DMS 273 (cell line): ENCODE results near the gene RPS4Y1.
"Not testable (repeated sequence)": the region's sequence is repeated elsewhere in the genome, so short reads cannot be mapped to it uniquely, and the experiment has no call there.

Source experiments
- DNase-seq: peaks from one replicate; lab custom pipeline; 2025; ENCODE audit not compliant: unreplicated experiment; lab: John Stamatoyannopoulos, UW

The RPS4Y1 gene

DNA sequence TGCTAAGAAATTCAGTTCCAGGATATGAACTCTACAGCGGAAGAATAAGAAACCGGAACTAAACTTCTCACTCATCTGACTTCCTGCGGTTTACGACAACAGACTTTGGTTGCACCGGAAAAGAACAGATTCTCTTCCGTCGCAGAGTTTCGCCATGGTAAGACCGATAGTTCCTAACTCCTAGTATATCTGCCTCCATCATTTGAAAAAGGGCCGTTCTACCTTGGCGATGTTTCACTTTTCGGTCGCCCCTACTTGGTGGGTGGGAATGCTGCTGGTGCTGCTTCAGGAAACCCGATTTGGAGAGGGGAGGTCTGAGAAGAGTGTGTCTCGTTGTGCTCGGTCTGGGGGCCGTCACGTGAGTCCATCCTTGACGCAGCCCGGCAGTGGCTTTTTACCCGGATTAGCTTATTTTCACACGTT lies at the start of gene RPS4Y1:
Gene RPS4Y1, plus strand, starts transcription at position 132 of the 423 bp plus-strand sequence. Its CDS starts 23 bp downstream, at position 155.
- no peak for DNase-seq

DNA sequence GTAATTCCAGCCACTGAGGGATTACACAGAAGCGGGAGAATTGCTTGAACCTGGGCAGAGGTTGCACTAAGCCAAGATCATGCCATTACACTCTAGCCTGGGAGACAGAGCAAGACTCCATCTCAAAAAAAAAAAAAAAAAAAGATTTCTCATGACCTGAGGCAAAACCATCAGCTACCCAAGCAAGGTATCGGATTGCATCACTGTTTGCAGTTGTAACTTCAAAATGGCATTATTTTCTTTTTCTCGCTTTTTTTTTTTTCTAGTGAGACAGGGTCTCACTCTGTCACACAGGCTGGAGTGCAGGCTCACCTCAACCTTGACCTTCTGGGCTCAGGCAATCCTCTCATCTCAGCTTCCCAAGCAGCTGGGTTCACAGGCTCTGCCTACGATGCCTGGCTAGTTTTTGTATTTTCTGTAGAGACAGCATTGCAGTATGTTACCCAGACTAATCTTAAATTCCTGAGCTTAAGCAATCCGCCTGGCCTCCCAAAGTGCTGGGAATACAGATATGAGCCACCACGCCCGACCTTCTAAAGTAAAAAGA lies 44.4 kb upstream of the RPS4Y1 start:
- DNase-seq = no peak

DNA sequence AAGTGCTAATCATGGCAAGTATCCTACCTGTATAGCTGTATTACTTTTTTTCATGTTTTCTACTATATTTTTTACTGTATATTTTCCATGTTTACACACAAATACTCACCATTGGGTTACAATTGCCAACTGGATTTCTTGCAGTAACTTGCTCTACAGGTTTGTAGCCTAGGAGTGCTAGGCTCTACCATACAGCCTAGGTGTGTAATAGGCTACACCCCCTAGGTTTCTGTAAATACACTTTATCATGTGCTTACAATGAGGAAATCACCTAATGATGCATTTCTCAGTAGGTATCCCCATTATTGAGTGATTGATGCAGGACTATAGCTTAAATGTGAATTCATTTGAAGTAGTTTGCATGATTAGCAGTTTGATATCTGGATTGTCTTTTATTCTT lies 43.4 kb upstream of the RPS4Y1 start:
- DNase-seq = no peak

DNA sequence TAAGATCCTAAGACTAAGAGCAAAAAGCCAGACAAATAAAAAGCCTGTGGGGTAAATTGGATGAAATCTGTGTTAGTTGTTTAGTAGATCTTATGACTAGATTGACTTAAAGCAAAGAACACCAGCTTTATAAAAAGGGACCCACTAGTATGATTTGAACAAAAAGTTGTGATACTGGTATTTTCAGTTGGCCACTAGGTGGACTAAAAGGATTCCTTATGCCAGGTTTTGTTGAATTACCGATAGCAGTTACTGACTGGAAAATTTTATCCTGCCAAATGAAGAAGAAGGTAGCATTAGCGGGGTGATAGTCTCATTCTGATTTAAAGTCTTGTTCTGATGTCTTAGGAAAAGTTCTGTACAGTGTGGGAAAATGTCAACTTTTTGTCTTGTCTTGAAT lies 41.2 kb upstream of the RPS4Y1 start:
- DNase-seq = no peak

- DNase-seq = not testable (repeated sequence)
Observed at GRCh38 chrY:2817146-2817896, 24.1 kb upstream of the RPS4Y1 start.

DNA sequence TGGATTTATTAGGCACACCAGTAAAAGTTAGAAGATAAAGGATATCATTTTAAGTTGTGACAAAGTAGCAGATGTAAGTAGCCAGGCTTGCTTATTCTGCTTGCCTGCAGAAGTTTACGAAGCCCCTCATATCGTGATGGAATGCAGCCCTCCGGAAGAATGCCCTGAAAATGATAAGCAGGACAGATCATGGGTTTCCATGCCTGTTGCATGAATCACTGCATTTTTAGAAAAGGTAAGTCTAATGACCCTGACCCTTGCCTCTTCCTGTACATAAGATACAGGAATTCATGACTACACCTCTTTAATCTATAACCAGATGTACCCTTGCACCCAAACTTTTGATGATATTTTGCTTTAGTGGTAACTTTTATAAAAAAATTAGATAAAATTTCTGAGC lies 16.9 kb upstream of the RPS4Y1 start:
- no peak for DNase-seq

GRCh38 chrY:2828497-2828896 lies 12.9 kb upstream of the RPS4Y1 start:
- no peak for DNase-seq

DNA sequence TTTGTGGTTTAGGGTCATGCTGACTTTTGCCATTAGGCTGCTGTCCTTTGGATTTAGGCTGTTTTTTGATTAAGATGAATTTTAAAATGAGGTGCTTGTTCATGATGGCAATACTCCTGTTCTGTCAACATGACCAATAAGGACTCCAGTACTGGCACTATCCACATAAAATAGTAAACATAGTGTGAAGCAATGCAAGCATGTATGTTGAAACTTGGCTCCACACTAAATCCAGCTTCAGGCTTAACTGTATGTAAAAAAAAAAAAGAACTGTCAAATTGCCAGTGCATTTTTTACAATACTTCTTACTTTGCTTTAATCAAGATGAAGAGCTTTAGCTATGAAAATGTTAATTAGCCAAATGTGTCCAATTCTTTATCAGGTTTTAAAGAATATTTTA lies 6.2 kb upstream of the RPS4Y1 start:
- DNase-seq = no peak

DNA sequence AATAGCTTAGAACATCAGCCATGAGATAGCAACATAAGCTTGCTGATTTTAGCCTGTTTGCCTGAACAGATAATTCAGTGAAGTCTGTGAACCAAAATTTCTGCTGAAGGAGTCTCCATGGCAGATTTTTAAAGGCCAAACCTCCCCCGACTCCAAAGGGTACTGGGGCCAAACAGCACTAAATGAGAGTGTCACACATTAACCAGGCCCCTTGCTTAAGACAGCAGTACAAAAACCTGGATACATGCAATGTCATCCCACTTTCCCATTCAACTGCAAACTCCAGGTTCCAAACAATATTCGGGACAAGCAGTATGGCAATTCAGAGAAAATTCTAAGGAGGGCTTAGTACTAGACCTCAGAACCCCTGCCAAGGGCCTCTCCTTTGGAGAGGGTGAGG lies 4.3 kb upstream of the RPS4Y1 start:
- DNase-seq = no peak

- no peak for DNase-seq
Observed at GRCh38 chrY:2837932-2838331, 3.5 kb upstream of the RPS4Y1 start.

DNA sequence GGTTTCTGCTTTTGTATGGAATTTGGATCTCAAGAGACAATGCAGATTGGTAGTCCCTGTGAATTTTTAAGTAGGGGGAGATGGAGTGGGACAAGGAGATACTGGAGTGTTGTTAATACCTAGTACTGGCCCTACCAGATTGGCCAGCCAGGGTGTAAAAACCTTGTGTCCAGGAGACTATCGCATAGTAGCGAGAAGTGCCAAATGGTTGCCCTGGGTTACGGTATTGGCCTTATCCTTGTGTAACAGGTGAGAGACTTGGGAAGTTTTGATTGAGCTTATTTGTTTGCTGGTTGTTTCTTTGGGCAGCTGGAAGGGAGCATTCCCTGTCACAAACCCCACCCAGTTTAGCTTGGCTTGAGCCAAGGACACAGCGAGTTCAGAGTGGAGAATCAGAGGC lies 5.4 kb downstream of the RPS4Y1 start:
- no peak for DNase-seq

- no peak for DNase-seq
Observed at GRCh38 chrY:2848384-2848783, 7.0 kb downstream of the RPS4Y1 start.

DNA sequence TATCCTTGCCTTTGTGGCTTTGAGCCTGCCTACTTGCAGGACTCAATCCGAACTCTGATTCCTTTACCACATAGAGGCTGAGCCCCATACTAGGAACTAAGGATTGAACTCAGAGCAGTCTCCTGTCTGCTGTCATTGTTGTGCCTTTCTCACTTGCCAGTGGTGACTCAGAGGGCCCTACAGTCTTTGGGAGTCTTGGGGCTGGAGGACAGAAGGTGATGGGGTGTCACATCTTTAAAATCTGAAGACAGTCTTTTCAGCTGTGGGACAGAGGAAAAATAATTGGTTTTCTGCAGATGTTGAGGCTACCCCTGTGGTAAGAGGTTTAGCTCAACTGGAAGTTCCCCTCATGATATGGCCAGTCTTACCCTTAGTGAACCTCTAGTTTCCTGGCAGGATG lies 8.0 kb downstream of the RPS4Y1 start:
- no peak for DNase-seq

DNA sequence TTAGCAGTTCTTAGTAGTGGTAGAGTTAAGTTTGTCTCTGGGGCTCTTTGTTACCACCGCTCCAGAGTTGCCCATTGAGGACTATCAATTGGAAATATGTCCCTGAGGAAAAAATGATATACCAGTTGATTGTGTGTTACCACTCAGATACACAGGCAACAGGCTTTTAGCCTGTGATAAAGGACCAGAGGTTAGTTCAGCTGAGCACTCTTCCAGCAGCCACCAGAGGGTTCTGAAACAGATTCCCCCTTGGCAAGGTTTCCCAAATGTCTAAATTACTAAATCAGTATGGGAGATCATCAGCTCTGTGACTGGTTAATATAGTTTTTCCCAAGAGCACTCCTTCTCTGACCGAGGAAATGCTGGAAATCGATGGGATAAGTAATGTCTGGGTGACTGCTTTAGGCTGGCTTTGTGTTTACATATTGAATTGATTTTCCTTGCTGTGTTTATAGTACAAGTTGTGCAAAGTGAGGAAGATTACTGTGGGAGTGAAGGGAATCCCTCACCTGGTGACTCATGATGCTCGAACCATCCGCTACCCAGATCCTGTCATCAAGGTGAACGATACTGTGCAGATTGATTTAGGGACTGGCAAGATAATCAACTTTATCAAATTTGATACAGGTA lies 12.9 kb downstream of the RPS4Y1 start:
- no peak for DNase-seq

DNA sequence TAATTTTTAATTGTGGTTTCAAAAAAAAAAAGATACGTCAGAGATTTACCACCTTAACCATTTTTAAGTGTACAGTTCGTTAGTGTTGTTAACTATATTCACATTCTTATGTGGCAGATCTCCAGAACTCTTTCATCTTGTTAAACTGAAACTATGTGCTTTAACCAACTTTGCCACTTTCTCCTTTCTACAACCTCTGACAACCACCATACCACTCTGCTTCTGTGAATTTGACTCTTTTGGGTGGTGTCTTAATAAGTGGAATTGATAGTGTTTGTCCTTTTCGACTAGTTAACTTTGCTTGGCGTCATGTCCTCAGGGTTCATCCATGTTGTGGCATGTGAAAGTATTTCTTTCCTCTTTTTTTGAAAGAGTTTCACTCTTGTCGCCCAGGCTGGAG lies 15.7 kb downstream of the RPS4Y1 start:
- no peak for DNase-seq

- no peak for DNase-seq
Observed at GRCh38 chrY:2857686-2858085, 16.3 kb downstream of the RPS4Y1 start.

GRCh38 chrY:2859782-2860181 lies 18.4 kb downstream of the RPS4Y1 start:
- no peak for DNase-seq

GRCh38 chrY:2860511-2860910 lies 19.1 kb downstream of the RPS4Y1 start:
- no peak for DNase-seq

DNA sequence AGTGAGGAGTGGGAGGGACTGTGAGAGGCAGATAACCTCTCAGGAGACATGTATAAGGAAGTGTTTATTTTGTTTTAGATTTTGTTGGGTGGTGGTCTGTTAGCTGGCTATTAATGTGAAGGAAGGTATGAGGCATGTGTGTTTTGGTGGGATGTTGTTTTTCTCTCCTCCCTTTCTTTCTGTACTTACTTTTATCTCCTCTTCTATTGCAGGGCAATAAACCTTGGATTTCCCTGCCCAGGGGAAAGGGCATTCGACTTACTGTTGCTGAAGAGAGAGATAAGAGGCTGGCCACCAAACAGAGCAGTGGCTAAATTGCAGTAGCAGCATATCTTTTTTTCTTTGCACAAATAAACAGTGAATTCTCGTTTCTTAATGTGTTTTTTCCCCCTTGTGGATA lies 25.2 kb downstream of the RPS4Y1 start:
- DNase-seq = no peak

- no peak for DNase-seq
Observed at GRCh38 chrY:2867469-2867868, 26.1 kb downstream of the RPS4Y1 start.

DNA sequence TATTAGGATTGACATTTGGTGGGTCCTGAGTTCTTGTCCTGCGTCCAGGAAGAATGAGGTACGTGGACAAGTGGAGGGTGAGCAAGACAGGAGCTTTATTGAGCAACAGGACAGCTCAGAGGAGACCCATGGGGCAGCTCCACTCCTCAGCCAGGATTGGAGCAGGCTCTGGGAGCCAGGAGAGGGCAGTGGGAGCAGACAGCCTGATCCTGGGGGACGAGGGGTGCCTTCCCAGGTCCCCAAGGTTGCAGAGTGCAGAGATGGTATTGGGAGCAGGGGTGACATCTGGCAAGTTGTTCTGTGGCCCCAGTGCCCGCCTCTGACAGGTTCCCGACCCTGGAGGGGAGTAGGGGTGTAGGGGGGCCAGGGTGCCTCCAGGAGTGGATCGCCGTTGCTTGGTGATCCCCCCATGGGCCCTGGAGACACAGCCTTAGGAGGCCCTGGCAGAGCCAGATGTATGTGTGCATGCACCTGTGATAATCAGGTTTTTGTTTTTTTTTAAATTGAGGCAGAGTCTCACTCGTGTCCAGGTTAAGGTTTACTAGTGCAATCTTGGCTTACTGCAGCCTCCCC lies 26.7 kb downstream of the RPS4Y1 start:
- no peak for DNase-seq

DNA sequence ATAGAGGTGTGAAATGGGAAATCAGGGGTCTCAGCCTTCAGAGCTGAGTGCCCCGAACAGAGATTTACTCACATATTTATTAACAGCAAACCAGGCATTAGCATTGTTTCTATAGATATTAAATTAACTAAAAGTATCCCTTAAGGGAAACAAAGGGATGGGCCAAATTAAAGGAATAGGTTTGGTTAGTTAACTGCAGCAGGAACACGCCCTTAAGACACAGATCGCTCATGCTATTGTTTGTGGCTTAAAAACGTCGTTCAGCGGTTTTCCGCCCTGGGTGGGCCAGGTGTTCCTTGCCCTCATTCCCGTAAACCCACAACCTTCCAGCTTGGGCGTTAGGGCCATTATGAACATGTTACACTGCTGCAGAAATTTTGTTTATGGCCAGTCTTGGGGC lies 30.8 kb downstream of the RPS4Y1 start:
- DNase-seq = not testable (repeated sequence)
